ENCODE measurements around the gene SLC7A4.

- TF ChIP-seq EZH2phosphoT487 (IDR thresholded peaks at IDR 0.05) (no peak), CTCF (IDR thresholded peaks at IDR 0.05) (no peak)
These were observed 21.8 kb upstream of the SLC7A4 start for GRCh38 chr22:21054046-21054713.

Data from neural progenitor cell (in vitro differentiated cells).